H1 (cell line): Measurements from ENCODE around the gene GLMN. TPM values are rescaled to one million over a fixed set of nuclear protein-coding genes. Genes with fewer than 3 reads are reported as not detected.

ENCODE experiments used
- ATF2 ChIP-seq: IDR thresholded peaks from 2 replicates; pipeline ENCODE4 v1.6.1; 2012; ENCODE audit warnings: low read length, inconsistent platforms
- BCL11A ChIP-seq, 2 experiments: IDR thresholded peaks; one replicate each; pipeline ENCODE4 v1.6.1; 2011; ENCODE audit warnings: low read depth in 2 of 2, low read length in 2 of 2, mild to moderate bottlenecking in 2 of 2
- GTF2F1 ChIP-seq: IDR thresholded peaks from 2 replicates; pipeline ENCODE4 v1.6.1; 2012; ENCODE audit warnings: low read depth, low read length, improper control_type of control experiment, borderline replicate concordance
- JUND ChIP-seq: IDR thresholded peaks from 2 replicates; pipeline ENCODE4 v1.6.1; 2011; ENCODE audit warnings: mild to moderate bottlenecking, improper control_type of control experiment, low read length
- RBBP5 ChIP-seq: IDR thresholded peaks from 2 replicates; pipeline ENCODE4 v1.7.1; 2012; ENCODE audit warnings: low read depth, mild to moderate bottlenecking, inconsistent platforms, low read length, moderate library complexity, borderline replicate concordance
- SRF ChIP-seq: IDR thresholded peaks from 2 replicates; pipeline ENCODE4 v1.6.1; 2011; ENCODE audit warnings: mild to moderate bottlenecking, low read depth, low read length, moderate library complexity
- polyA plus RNA-seq, 7 experiments: library from polyadenylated mRNA; depleted of rRNA in 3 of 7; stranded (reverse) in 5 of 7; unstranded in 2 of 7; fragments of >200 nt in 5 of 7; fragments of 200-250 nt in 2 of 7; gene quantifications; 1 replicate in 5 of 7; 2 replicates in 1 of 7; 4 replicates in 1 of 7; pipeline versions ENCODE4 v1.2.1 to v1.2.3, GENCODE V29; 2011 to 2013; ENCODE audit warnings: missing spikeins in 2 of 7, mixed read lengths in 2 of 7
- total RNA-seq: library from RNA; stranded (reverse); fragmentation: NEBNext Ultra II Directional; extraction: Animal tissue kit (Norgen Biotek cat#: 25700); gene quantifications from 2 replicates; pipeline ENCODE4 v1.2.1, GENCODE V29; 2021

GLMN gene
- total and polyA plus RNA-seq, 2 of the 8 experiments (the other 6 are each of a cell fraction or from before 2014, with no cell fraction given), result 5.7 to 25.0 TPM

GRCh38 chr1:92343061-92343460 lies 44.3 kb upstream of the GLMN start (continued):
- no peak for TF ChIP-seq ATF2
- TF ChIP-seq RBBP5, result no peak
- TF ChIP-seq GTF2F1, result no peak
- TF ChIP-seq JUND, result no peak
- TF ChIP-seq SRF, result no peak
- TF ChIP-seq BCL11A (IDR thresholded peaks at IDR 0.05; ENCODE audit: low read depth in 2 of 2, low read length in 2 of 2), result no peak
